GOT3 (cell line): ENCODE results near the gene REXO4.
"Not testable (repeated sequence)": the region's sequence is repeated elsewhere in the genome, so short reads cannot be mapped to it uniquely, and the experiment has no call there.

ENCODE experiments used
- DNase-seq: peaks from one replicate; lab custom pipeline; 2025; ENCODE audit warnings: mixed read lengths; lab: John Stamatoyannopoulos, UW

REXO4 gene

GRCh38 chr9:133387680-133388079, 30.1 kb downstream of the REXO4 start:
- DNase-seq, result no peak

DNA sequence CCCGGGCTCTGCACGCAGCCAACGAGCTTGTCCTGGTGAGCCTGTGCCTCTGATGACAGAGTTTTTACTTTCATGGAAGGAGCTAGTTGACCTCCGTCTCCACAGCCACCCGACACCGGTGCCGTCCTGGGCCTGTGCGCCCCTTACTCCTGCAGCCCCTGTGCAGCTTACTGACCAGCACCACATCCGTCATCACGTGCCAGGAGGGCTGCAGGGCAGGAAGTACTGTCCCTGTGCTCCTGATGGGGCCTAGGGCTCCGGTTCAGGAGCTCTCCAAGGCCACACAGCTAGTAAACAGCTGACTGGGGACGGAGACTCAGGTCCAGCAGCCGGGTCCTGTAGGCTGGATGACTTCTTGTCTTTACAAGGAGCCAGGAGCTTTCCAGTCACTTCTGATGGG, 31.5 kb downstream of the REXO4 start:
- DNase-seq, result no peak

GRCh38 chr9:133385452-133385851, 32.4 kb downstream of the REXO4 start:
- DNase-seq, result no peak

GRCh38 chr9:133384736-133385321, 33.0 kb downstream of the REXO4 start:
- DNase-seq, result no peak

DNA sequence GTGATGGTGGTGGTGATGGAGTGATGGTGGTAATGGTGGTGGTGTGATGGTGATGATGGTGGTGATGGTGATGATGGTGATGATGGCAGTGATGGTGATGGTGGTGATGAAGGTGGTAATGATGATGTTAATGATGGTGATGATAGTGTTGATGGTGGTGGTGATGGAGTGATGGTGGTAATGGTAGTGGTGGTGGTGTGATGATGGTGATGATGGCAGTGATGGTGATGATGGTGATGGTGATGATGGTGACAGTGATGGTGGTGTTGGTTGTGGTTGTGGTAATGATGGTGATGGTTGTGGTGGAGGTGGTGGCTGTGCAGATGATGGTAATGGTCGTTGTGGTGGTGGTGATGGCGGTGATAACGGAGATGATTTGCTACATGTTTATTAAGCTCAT, 34.4 kb downstream of the REXO4 start:
- DNase-seq, result no peak

GRCh38 chr9:133382507-133383141, 35.2 kb downstream of the REXO4 start:
- no peak for DNase-seq

DNA sequence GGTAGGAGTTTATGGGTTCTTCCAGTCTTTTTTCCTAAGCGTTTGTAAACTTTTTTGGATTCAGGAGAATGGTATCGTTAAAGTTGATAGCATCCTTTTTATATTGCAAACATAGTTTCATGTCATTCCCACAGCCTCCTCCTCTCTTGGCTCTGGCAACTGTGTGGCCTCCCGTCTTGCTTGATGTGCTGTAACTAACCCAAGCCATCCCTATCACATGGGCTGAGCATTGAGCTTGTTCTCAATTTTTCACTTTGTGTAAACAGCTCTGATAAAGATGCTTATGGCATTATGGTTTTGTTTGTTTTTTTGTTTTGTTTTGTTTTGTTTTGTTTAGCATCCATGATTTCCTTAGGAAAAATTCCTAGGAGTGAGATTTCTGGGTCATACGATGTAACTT, 37.1 kb downstream of the REXO4 start:
- no peak for DNase-seq

DNA sequence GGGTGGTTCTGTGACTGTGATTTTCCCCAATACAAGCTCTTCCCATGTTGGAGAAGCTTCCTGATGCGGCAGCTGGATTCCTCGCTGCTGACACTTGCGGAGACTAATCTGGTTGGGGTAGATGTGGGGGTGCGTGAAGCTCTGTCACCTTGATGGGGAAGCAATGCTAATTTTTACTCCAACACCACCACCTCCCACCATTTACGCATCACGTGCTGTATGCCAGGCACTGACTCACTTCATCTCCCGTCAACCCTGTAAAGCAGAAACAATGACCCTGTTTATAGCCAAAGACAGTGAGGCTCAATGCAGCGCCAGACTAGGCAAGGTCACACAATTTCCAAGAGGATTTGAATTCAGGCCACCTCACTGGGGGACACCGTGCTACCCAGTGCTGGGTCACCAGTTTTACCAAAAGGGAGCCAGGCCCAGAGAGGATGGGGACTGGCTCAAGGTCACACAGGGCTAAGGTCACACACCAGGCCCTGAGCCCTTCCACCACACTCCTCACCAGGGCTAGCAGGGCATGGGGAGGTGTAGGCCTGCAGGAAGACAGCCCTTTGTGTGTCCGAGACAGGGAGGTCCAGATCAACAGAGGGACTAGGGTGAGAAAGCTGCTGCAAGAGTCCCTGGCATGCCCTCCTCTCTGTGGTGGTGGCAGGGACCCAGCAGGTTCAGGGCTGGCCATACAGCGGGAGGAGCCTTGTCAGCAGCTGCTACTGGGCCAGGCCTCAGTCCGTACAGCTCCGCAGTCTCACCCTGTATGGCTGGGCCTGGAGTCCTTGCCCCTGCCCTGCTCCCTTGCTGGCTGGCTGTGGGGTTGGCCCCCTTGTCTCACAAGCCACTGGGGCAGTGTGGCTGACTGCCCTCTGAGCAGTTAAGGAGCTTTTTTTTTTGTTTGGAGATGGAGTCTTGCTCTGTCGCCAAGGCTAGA, 38.4 kb downstream of the REXO4 start:
- no peak for DNase-seq

DNA sequence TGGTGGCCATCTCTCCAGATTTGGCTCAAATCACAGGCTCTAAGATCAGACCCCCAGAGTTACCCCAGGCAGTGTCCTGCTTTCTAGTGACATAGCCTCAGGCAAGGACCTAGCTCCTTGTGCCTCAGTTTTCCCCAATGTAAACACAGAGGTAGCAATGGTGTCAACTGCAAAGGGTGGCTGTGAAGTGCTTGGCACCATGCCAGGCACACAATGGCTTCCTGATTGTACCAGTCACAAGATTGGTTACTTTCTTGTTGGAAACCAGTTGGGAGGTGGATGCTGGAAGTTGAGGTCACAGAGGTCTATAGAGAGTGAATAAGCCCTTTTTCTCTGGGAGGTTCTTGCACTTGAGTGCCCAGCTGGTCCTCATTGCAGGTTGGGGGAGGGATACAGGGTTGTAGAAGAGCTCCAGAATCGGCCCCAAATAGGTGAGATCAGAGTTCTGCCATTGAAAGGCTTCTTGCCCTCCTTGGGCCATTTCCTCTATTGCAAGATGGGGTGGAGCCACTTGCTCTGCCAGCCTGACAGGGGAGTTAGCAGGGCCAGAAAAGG, 39.3 kb downstream of the REXO4 start:
- no peak for DNase-seq

GRCh38 chr9:133377721-133378216, 40.0 kb downstream of the REXO4 start:
- DNase-seq, result peak; percentile 30

DNA sequence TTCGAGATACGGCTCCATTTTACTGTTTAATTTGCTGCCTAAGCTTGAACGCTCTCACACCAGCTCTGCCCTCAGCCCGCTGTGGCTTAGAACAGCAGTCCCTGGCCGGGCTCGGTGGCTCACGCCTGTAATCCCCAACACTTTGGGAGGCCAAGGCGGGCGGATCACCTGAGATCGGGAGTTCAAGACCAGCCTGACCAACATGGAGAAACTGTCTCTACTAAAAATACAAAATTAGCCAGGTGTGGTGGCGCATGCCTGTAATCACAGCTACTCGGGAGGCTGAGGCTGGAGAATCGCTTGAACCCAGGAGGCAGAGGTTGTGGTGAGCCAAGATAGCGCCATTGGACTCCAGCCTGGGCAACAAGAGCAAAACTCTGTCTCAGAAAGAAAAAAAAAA, 40.5 kb downstream of the REXO4 start:
- not testable (repeated sequence) for DNase-seq

DNA sequence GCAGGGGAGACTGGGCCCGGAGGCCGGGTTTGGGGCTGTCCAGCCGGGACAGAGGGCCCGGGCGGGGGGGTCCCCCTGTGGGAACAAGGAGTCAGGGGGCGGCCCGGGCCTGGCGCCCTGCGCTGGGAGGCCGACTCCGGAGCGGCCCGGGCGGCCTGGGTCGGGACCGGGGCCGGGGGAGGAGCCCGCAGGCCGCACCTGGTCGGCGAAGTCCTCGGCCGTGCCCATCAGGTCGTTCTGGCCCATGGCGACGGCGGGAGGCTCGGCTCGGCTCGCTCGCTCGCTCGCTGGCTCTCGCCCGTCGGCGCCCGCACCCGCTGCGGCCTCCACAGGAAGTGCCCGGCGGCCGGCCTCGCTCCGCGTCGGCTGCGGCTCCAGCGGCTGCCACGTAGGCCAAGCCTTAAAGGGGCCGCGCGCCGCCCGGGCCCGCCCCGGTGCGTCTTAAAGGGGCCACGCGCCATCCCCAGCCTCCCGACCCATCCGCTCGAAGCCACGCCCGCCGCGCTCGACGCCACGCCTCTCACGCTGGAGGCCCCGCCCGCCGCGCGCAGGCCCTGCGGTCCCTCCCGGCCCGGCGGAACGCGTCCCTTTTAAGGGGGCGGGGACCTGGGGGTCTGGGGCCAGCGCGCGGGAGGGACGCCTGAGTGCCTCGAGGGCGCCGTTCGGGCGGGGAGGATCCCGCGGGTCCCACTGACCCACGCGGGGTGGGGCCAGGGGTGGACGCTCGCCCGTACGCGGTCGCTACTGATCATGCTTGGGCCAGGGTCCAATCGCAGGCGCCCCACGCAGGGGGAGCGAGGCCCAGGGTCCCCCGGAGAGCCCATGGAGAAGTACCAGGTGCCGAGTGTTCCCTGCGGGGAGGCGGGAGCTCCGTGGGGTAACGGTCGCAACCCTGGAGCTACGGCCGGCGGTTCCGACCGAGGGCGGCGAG, 41.8 kb downstream of the REXO4 start, which contains the start of the genes STKLD1 and SURF4:
STKLD1 (plus strand) TSS at position 643 of the 931 bp plus-strand sequence; CDS start at position 751, 108 bp downstream.
SURF4 (minus strand) TSS at position 337 of the 931 bp plus-strand sequence; CDS start at position 246, 91 bp downstream.
- DNase-seq, result peak; percentile 82

- no peak for DNase-seq
Observed at GRCh38 chr9:133375116-133375723, 42.6 kb downstream of the REXO4 start.

GRCh38 chr9:133374612-133375115, 43.1 kb downstream of the REXO4 start:
- DNase-seq, result no peak

- no peak for DNase-seq
Observed at GRCh38 chr9:133372144-133372543, 45.7 kb downstream of the REXO4 start.

DNA sequence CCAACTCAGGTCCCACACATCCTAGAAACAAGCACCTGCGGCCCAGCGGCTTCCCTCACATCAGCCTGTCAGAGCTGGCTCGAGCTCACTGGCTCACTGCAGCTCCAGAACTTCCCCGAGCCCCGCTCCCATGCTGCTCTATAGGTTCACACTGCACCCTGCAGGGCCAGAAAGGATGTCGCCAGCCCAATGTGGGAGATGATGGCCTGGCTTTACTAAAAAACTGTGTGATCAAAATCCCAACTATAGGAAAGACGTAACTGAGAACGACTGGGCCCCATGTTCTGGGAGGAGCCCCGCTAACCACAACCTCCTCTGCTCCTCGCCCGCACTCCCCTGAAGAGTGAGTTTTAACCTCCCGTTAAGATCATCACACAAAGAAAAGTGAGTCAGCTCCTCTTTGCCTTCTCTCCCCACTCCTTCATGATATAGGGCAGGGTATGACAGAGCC, 46.5 kb downstream of the REXO4 start:
- no peak for DNase-seq

GRCh38 chr9:133370685-133371084, 47.1 kb downstream of the REXO4 start:
- no peak for DNase-seq

DNA sequence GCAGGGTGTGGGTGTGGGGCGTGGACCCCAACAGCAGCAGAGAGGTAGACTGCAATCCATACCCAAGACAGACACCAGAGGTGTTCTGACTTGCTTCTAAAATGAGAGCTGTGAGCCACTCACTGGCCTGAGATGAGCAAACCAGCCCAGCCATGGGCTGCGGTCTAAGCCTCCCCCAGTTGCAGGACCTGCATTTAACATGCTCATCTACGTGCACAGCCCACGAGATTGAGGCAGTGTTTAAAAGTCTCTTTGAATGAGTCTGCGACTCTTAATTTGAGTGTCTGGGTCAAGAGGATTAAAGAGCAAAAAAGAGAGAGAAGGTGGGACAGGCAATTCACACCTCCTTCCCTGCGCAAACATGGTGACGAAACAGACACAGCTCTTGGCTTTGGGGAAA, 47.9 kb downstream of the REXO4 start:
- no peak for DNase-seq

- no peak for DNase-seq
Observed at GRCh38 chr9:133369422-133369821, 48.4 kb downstream of the REXO4 start.

DNA sequence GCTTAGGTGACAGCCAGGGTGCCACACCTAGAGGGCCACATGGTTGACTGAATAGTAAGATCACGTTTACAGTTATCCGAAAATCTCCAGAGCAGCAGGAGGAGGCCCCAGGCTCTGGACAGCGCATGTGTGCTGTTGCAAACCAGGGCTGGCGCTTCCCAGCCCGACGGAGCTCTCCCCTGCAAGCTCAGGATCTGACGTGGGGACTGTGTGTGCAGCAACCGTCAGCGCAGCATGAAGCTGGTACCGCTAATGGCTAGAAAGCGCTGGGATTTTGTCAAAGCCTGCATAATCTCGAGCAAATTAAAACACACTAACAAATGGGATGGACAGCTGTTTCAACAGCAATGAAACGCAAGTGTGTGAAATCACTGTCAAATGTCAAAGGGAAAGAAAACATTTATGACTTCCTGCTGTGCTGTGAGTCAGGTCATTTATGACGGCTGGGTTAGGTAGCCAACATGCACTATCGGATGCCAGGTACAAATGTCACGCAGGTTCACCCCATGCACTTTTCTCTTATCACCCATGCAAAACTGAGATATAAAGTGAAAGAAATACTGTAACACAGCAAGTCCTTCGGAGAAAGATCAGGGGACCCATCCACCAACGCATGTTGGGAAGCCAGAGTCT, 49.4 kb downstream of the REXO4 start:
- no peak for DNase-seq
